ENCODE results near the gene KRT222. TPM values are rescaled to one million over a fixed set of nuclear protein-coding genes. Genes with fewer than 3 reads are reported as not detected.
A peak's percentile ranks its signal among the peaks of the same experiment; 100 is the strongest.

KRT222 gene
- total RNA-seq, 2 experiments from 2014 or later, result not detected

GRCh38 chr17:40612599-40613244 is 52.3 kb downstream of the KRT222 start:
- POLR2A ChIA-PET, result interaction anchor here (1.2 to 30.9 kb wide), 4 partner anchors 9 to 51 kb away, joined by 6 to 787 read pairs (median 25); partner anchors contain the start of gene CCR7
- no peak for TF ChIP-seq CTCF (IDR thresholded peaks at IDR 0.05)
- Mint-ChIP-seq H3K27me3 (no peaks in the 10 kb centered on the region), H3K27ac (peak overlapping the region; percentile 85), H3K9me3 (no peaks in the 10 kb centered on the region), H3K4me3 (peak overlapping the region; percentile 60), H3K4me1 (ENCODE audit: low read depth) (peaks cover 90% of the 10 kb centered on the region), H3K36me3 (ENCODE audit: low read depth) (no peaks in the 10 kb centered on the region)
- ATAC-seq, result peak; percentile 29
- DNase-seq, result peak; percentile 86
- CTCF ChIA-PET, result interaction anchor here (1.9 to 13.7 kb wide), 4 partner anchors 9 to 50 kb away, joined by 4 to 336 read pairs (median 22); partner anchors contain the start of gene CCR7
- intact Hi-C loops (cut with micrococcal nuclease), result no loop called here

GRCh38 chr17:40611840-40612474 is 53.0 kb downstream of the KRT222 start:
- peak; percentile 22 for DNase-seq
- CTCF ChIA-PET, result interaction anchor here (1.3 to 13.7 kb wide), 6 partner anchors 8 to 49 kb away, joined by 3 to 336 read pairs (median 6); partner anchors contain the start of gene CCR7
- peaks cover 95% of the 10 kb centered on the region for H3K4me1 Mint-ChIP-seq (ENCODE audit: low read depth)

GRCh38 chr17:40610359-40610758 is 54.6 kb downstream of the KRT222 start:
- Mint-ChIP-seq H3K27me3 (no peaks in the 10 kb centered on the region), H3K36me3 (ENCODE audit: low read depth) (no peaks in the 10 kb centered on the region), H3K27ac (peak overlapping the region; percentile 81), H3K4me3 (no peak overlapping the region), H3K9me3 (no peaks in the 10 kb centered on the region), H3K4me1 (ENCODE audit: low read depth) (peaks cover 94% of the 10 kb centered on the region)
- ATAC-seq (peak; percentile 35), DNase-seq (peak; percentile 59)
- ChIA-PET CTCF (interaction anchor here (0.8 to 13.7 kb wide), 4 partner anchors 9 to 47 kb away, joined by 3 to 336 read pairs (median 6); partner anchors contain the start of gene CCR7), POLR2A (interaction anchor here (0.8 to 30.9 kb wide), 5 partner anchors 10 to 70 kb away, joined by 3 to 787 read pairs (median 6); partner anchors contain the start of gene CCR7)
- no peak for TF ChIP-seq CTCF (IDR thresholded peaks at IDR 0.05)
- intact Hi-C loops (cut with micrococcal nuclease), result no loop called here

More at GRCh38 chr17:40611840-40612474, 53.0 kb downstream of the KRT222 start:
- no peaks in the 10 kb centered on the region for H3K9me3 Mint-ChIP-seq
- H3K27ac Mint-ChIP-seq, result peak overlapping the region; percentile 81
- intact Hi-C loops (cut with micrococcal nuclease), result no loop called here
- POLR2A ChIA-PET, result interaction anchor here (1.0 to 30.9 kb wide), 6 partner anchors 8 to 72 kb away, joined by 3 to 787 read pairs (median 7); partner anchors contain the start of gene CCR7
- peak overlapping the region; percentile 9 for H3K4me3 Mint-ChIP-seq
- no peaks in the 10 kb centered on the region for H3K36me3 Mint-ChIP-seq (ENCODE audit: low read depth)
- no peaks in the 10 kb centered on the region for H3K27me3 Mint-ChIP-seq
- TF ChIP-seq CTCF (IDR thresholded peaks at IDR 0.05), result no peak
- no peak for ATAC-seq

- Mint-ChIP-seq H3K4me3 (peak overlapping the region; percentile 26), H3K36me3 (ENCODE audit: low read depth) (no peaks in the 10 kb centered on the region), H3K9me3 (no peaks in the 10 kb centered on the region), H3K27ac (peak overlapping the region; percentile 81), H3K4me1 (ENCODE audit: low read depth) (peaks cover 95% of the 10 kb centered on the region), H3K27me3 (no peaks in the 10 kb centered on the region)
- peak; percentile 69 for DNase-seq
- intact Hi-C loops (cut with micrococcal nuclease), result no loop called here
- no peak for TF ChIP-seq CTCF (IDR thresholded peaks at IDR 0.05)
- POLR2A ChIA-PET, result interaction anchor here (0.9 to 30.9 kb wide), 6 partner anchors 9 to 118 kb away, joined by 4 to 787 read pairs (median 5); partner anchors contain the start of gene CCR7
- CTCF ChIA-PET, result interaction anchor here (1.1 to 2.0 kb wide), 5 partner anchors 27 to 60 kb away, joined by 3 to 6 read pairs (median 3); no protein-coding TSS in a partner anchor
- peak; percentile 55 for ATAC-seq
These were observed 56.9 kb downstream of the KRT222 start for GRCh38 chr17:40608061-40608581.

All from activated CD8-positive, alpha-beta T cell treated with anti-CD3 and anti-CD28 coated beads for 36 hours (primary cell).